K562 (cell line): Measurements from ENCODE around the gene PPIL6. TPM values are rescaled to one million over a fixed set of nuclear protein-coding genes. Genes with fewer than 3 reads are reported as not detected.

Experiments
- ATF6 ChIP-seq: sonication (generic); formaldehyde crosslinking; IDR thresholded peaks from 2 replicates; pipeline ENCODE4 v1.4.0; 2020; ENCODE audit warnings: mild to moderate bottlenecking, missing genetic modification reagents
- FOXJ3 ChIP-seq: sonication (generic); formaldehyde crosslinking; IDR thresholded peaks from 2 replicates; pipeline ENCODE4 v1.4.0; 2020; ENCODE audit warnings: mild to moderate bottlenecking, missing genetic modification reagents
- GTF3C2 ChIP-seq: IDR thresholded peaks from 3 replicates; pipeline ENCODE4 v1.6.1; 2011; ENCODE audit warnings: borderline replicate concordance, mild to moderate bottlenecking, moderate library complexity; ENCODE audit not compliant: insufficient read length; ENCODE audit errors: extremely low read depth
- POLR2AphosphoS2 ChIP-seq: IDR thresholded peaks from 2 replicates; pipeline ENCODE4 v1.6.1; 2012; ENCODE audit warnings: low read length, improper control_type of control experiment
- TRIM28 ChIP-seq: fragments of 450-650 bp; IDR thresholded peaks from 2 replicates; pipeline ENCODE4 v1.6.1; 2017
- ZBTB33 ChIP-seq: sonication (generic); formaldehyde crosslinking; IDR thresholded peaks from 2 replicates; pipeline ENCODE4 v1.8.1; 2023; ENCODE audit warnings: mild to moderate bottlenecking, missing genetic modification reagents
- ZBTB40 ChIP-seq, 2 experiments: fragments of 450-650 bp in 1 of 2; sonication (generic) in 1 of 2; formaldehyde crosslinking in 1 of 2; IDR thresholded peaks; 2 replicates each; pipeline versions ENCODE4 v1.7.1 to v1.9.0; 2016 to 2022; ENCODE audit warnings: inconsistent platforms in 1 of 2, mild to moderate bottlenecking in 1 of 2, missing genetic modification reagents in 1 of 2
- ZNF282 ChIP-seq: sonication (generic); formaldehyde crosslinking; IDR thresholded peaks from 2 replicates; pipeline ENCODE4 v1.8.1; 2023; ENCODE audit warnings: missing genetic modification reagents
- ZNF511 ChIP-seq: sonication (generic); formaldehyde crosslinking; IDR thresholded peaks from 2 replicates; pipeline ENCODE4 v1.8.0; 2022; ENCODE audit warnings: mild to moderate bottlenecking, missing genetic modification reagents
- polyA plus RNA-seq, 8 experiments: library from polyadenylated mRNA; depleted of rRNA in 4 of 8; stranded (reverse) in 5 of 8; unstranded in 3 of 8; fragments of >200 nt; fragmentation: Nextera tagmentation in 2 of 8; fragmentation: Illumina TruSeq in 1 of 8; extraction: Ambion mirVana in 2 of 8; extraction: Trizol in 1 of 8; gene quantifications; 2 replicates each; pipeline versions ENCODE4 v1.2.1 to v1.2.3, GENCODE V29; 2011 to 2014; ENCODE audit warnings: inconsistent platforms in 1 of 8, missing spikeins in 1 of 8
- total RNA-seq, 7 experiments: library from RNA; depleted of rRNA in 6 of 7; stranded (reverse); fragments of >200 nt in 6 of 7; fragmentation: Illumina TruSeq in 2 of 7; extraction: Trizol in 2 of 7; gene quantifications; 2 replicates each; pipeline versions ENCODE4 v1.2.1 to v1.2.3, GENCODE V29; 2011 to 2021; ENCODE audit warnings: low replicate concordance in 1 of 7

The PPIL6 gene
- total and polyA plus RNA-seq, 9 of the 15 experiments (the other 6 are each of a cell fraction or from before 2014, with no cell fraction given) = 0.03 to 0.98 (median 0.41) TPM; not detected in 1

- TF ChIP-seq GTF3C2 (no peak), ZBTB40 (IDR thresholded peaks at IDR 0.05) (no peak), ZBTB40 (CRISPR knock-in tag; IDR thresholded peaks at IDR 0.05) (no peak), ZBTB33 (CRISPR knock-in tag) (peak; percentile 44; the same call in 1 of the 2 replicates), ZNF282 (CRISPR knock-in tag) (no peak), ATF6 (CRISPR knock-in tag) (no peak), FOXJ3 (CRISPR knock-in tag) (no peak), ZNF511 (CRISPR knock-in tag) (no peak), POLR2AphosphoS2 (0 out of 2 replicates have a peak, but pooled peaks have one; percentile 22), TRIM28 (no peak)
These were observed 7.6 kb upstream of the PPIL6 start (continued) for GRCh38 chr6:109447878-109448555.
